ENCODE results near the gene THADA.

- TF ChIP-seq CTCF (IDR thresholded peaks at IDR 0.05) = no peak
- TF ChIP-seq POLR2A (IDR thresholded peaks at IDR 0.05) = no peak
Observed at GRCh38 chr2:43553341-43553855, 42.4 kb downstream of the THADA start.
